DMS153 treated with DMSO at 0.1 percent for 48 hours (cell line): ENCODE measurements around the gene SOX30.

Experiments
- DNase-seq: peaks from one replicate; lab custom pipeline; 2025; ENCODE audit not compliant: unreplicated experiment; lab: John Stamatoyannopoulos, UW

Gene SOX30

DNA sequence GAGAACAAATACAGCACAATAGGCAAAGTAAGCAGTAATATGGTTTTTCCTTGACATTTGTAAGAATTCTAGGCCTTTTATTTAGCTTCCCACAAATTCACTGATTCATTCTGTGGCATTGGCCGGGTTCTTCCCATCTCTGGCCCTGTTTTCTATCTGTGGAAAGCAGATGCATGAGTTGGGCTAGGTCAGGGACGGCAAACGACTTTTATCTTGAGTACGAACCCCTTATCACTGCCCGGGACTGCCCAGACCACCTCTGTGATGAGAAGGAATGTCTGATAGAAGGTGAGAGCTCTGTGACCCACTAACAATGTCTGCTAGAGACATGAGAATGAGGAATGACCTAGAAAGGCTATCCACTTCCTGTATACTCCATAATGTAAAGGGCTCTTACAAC, 41.2 kb downstream of the SOX30 start:
- DNase-seq = no peak

DNA sequence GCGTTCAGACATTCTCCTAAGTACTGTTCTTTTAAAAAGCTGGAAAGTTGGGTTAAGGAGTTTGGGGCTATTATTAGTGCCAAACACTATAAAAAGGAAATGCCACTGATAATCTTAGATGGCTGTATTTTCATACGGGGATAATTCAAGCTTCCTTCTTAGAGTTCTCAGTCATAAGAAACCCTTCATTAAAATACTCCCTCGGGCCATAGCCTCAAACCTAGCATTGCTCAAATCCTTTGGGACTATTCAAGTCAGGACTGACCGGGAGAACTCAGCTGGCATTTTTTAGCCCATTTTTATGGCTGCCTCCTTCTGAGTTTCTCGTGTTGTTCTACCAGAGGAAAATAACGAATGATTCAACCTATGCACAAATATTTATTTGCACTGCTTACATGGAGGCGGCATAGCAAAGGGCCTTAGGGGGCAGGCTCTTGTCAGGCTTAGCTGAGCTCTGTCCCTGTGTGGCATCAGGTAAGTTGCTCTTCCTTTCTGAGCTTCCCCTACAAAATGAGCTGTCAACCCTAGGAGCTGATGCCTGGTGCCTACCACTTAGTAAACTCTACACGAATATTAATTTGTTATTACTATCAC, 43.2 kb downstream of the SOX30 start:
- no peak for DNase-seq

DNA sequence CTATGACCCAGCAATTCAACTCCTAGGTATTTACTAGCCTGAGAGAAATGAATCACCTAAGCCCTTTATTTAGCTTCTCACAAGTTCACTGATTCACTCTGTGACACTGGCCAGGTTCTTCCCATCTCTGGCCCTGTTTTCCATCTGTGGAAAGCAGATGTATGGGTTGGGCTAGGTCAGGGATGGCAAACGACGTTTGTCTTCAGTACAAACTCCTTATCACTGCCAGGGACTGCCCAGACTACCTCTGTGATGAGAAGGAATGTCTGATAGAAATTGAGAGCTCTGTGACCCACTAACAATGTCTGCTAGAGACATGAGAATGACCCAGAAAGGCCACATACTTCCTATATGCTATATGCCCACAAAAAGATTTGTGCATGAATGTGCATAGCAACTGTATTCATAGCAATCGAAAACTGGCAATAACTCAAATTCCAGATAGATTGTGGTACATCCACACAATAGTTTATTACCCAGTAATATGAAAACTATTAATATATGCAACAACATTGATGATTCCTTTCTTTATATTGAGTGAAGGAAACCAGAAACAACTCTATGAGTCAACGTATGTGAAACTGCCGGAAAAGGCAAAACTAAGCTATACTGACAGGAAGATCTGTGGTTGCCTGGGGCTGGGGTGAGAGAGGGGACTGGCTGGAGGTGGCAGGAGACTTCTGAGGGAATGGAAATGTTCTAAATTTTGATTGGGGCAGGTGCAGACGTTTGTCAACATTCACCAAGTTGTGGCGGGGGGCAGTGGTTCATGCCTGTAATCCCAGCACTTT, 44.7 kb downstream of the SOX30 start:
- no peak for DNase-seq

DNA sequence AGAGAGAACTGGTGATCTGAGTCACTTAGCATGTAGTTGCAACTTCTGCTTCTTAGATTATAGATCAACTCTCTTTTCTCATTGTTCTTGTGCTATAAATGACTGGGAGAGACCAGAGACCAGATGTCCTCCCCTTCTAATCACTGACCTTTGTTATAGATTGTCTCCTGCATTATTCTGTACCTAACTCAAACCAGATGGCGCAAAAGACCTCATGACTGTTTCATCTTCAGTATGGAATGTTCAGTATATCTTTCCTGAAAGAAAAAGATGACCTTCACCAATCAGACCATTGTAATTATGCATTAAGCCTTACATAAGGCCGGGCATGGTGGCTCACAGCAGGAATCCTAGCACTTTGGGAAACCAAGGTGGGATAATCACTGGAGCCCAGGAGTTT, 46.2 kb downstream of the SOX30 start:
- DNase-seq = no peak

GRCh38 chr5:157603333-157604190, 48.7 kb downstream of the SOX30 start:
- DNase-seq = no peak

- DNase-seq = no peak
Measured at GRCh38 chr5:157602505-157602904, 49.7 kb downstream of the SOX30 start.

DNA sequence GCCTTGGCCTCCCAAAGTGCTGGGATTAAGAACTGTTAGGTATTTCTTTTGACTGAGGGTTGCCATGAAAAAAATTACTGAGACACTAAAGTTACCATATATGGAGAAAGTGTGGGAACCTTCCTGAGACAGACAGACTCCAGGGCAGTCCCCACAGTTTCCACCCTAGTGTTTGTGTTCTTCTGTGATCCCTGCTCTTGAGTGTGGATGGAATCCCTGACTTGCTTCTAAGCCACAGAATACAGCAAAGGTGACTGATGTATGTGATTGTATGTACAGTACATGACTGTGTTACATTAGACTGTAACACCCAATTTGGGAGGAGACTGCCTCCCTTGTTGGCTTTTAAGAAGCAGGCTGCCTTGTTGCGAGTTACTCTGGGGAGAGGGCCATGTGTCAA, 52.0 kb downstream of the SOX30 start:
- DNase-seq = no peak

DNA sequence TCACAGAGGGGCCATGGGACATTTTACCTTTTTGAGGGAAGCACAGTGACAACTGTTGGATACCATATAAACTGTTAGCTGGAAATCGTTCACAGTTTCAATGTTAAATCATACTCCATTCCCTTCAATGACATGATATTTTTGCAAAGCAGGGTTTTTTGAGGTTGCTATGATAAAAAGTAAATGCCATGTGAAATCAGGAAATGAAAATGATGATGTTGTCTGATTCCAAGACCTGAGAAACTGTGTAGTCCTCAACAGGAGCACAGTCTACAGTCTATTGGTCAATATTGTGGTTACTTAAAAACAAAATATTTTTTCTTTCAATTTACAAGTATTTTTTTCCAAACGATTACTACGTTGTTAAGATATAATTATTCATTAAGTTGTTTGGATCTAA, 52.7 kb downstream of the SOX30 start:
- no peak for DNase-seq

GRCh38 chr5:157598350-157598936, 53.8 kb downstream of the SOX30 start:
- DNase-seq = no peak

- DNase-seq = no peak
Measured at GRCh38 chr5:157597277-157597676, 55.0 kb downstream of the SOX30 start.

DNA sequence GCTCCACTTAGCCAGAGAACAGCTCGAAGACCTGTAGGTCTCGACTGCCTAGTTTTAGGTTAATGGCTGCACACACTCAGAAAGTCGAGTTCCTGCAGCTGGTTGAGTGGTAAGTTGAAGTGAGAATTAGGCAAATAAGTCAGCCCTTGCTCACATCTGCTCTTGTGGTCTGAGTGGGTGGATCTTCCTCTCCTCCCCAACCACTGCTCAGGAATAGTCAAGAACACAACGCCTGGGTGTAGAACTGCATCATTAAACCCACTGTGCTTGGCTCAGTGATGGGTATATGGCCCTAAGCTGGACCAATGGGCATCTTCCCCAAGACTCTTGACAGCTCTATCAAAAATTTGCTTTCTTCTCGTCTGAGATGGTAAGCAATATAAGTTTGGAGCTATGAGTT, 55.8 kb downstream of the SOX30 start:
- DNase-seq = no peak

DNA sequence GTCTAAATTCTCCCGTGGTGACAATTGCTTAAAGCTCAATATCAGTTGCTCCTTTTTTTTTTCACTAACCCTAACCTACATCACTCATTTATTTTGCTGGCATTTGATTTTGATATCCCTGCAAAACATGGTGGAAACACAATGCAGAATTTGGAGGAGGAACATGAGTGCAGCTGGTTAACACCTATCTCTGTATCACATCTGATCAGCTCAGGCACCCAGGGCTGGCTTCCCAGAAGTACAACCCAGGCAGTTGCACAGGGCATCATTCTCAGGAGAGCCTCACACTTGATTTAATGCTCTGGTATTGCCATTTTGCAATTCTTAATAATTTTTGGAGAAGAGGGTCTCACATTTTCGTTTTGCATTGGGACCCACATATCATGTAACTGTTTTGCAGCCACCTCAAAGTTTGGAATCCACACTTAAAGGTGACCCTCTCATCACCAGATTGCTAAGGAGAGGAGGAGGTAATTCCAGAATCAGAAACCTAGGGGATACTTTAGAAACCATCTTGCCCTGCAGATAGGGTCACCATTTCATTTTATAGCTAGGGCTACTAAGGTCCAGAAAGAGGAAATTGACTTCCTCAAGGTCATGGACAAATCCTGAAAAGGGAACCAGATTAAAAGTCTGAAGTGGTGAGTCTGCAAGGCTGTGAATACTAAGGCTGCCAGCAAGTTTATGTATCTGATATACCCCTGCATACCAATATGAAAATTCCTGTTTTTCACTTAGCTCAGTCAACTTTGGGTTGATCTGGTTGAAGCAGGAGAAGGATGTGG, 57.4 kb downstream of the SOX30 start:
- no peak for DNase-seq

DNA sequence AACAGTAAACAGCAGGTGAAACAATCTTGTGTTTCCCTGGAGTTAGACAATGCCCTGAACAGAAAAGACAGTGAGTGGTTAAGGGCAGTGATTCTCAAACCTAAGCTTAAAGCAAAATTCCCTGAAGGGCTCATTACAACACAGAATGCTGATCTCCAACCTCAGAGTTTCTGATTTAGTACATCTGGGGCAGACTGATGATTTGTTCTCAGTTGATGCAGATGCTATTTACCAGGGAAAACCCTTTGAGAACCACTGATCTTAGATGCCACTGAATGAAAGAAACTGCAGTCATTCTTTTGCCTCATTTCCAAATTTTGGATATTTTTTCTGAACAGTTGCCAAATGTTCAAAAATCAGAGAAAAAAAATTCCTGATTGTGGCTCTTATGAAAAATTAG, 58.0 kb downstream of the SOX30 start:
- DNase-seq = no peak

DNA sequence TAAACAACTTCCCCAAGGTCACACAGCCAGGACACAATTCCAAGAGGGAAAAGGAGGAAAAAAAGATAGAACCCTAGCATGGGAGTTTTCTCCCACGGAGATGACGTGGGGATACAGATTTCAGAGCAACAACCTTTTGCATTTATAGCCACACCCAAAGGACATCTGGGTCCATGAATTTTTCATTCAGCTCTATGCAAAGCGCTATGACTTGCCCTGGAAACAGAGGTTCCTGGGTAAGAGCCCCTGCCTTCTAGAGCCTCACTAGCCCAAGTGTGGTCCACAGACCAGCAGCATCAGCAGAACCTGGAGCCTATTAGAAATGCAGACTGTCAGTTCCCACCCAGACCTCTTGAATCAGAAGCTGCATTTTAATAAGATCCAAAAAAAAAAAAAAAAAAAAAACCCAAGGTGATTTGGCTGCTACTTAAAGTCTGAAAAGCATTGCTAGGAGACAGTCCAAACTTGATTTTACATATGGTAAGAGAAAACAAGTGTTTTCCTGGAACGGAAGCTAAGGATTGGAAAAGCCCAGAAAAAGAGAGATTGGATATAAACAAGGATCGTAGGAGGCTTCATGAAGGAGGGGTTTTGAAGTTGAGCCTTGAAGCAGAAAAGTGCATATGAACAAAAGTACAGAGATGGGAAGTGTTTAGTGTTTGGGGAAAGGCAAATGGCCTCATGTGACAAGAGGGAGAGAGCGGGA, 59.0 kb downstream of the SOX30 start:
- DNase-seq = no peak

DNA sequence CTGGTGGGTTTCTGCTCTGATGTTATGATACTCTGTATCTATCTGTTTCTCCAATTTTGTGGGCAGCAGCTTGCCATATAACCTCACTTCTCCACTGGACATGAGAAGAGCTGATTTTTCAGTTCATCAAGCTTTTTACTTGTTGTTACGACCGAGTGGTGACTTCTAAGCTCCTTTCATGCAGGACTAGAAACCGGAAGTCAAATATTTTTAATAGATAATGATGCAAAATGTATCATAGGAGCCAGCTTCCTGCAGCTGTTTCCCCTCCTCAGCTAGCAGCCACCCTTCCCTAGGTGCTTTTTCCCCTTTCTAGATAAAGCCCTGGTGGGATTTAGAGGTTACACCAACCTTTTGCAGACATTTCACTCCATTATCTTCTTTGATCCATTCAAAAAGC, 59.6 kb downstream of the SOX30 start:
- DNase-seq = no peak

DNA sequence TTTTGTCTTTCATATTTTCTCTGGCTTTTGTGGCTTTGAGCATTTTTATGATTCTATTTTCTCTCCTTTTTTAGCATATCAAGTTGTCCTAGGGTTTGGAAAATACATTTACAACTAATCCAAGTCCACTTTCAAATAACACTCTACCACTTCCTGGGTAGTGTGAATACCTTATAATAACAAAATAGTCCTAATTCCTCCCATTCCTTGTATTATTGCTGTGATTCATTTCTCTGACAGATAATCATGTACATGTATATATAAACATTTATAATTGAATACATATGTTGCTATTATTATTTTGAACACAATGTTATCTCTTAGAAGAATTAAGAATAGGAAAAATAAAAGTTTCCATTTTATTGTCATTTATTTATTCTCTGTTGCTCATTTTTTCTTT, 61.8 kb downstream of the SOX30 start:
- no peak for DNase-seq

- DNase-seq = no peak
Measured at GRCh38 chr5:157584628-157585027, 67.6 kb downstream of the SOX30 start.

- no peak for DNase-seq
Measured at GRCh38 chr5:157582731-157583620, 69.3 kb downstream of the SOX30 start.

- no peak for DNase-seq
Measured at GRCh38 chr5:157581901-157582300, 70.3 kb downstream of the SOX30 start.
